Activated CD4-positive, alpha-beta T cell treated with anti-CD3 and anti-CD28 coated beads, Interleukin-10, Interleukin-2, amounts not matched to agents 100 ng/mL and 50 ng/mL, durations not matched to agents 16 hours and 8 hours (primary cell): ENCODE measurements around the gene APOBR.
"Not testable (repeated sequence)": the region's sequence is repeated elsewhere in the genome, so short reads cannot be mapped to it uniquely, and the experiment has no call there.

Source experiments
- DNase-seq: peaks from one replicate; pipeline ENCODE4 v3.0.0-alpha.2; 2020

The APOBR gene

DNA sequence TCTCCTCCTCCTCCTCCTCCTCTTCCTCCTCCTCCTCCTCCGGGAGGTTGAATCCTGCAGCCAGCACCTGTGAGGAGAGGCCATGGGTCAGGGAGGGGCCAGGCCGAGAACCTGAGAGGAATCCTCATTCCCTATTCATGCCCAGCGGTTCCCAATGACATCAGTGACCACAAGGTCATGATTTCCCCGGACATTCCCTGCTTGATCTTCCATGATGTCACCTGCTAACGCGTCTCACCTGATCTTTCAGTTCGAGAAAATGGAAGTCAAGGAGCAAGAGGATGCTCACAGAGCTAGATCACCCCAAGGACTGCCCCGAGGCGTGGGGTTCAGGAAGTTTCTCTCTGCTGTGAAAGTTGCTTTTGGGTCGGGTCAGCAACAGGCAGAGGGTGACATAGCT, 5.4 kb downstream of the APOBR start:
- no peak for DNase-seq

DNA sequence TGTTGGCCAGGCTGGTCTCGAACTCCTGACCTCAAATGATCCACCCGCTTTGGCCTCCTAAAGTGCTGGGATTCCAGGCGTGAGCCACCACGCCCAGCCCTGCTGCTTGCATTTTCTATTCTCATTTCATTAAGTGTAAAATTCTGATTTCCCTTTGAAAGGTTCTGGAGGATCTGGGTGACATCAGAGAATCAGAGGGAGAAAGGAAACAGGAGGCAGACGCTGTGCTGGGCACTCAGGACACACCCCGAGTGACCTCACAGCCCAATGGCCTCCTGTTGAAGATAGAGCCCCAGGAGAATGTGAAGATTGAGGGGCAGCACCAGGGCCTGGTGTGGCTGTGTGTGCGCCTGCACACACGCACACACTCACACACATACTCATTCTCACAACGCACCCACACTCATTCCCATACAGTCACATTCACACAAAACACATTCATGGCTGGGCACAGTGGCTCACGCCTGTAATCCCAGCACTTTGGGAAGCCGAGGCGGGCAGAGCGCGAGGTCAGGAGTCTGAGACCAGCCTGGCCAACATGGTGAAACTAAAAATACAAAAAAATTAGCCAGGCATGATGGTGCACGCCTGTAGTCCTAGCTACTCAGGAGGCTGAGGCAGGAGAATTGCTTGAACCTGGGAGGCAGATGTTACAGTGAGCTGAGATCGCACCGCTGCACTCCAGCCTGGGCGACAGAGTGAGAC, 6.2 kb downstream of the APOBR start:
- not testable (repeated sequence) for DNase-seq

DNA sequence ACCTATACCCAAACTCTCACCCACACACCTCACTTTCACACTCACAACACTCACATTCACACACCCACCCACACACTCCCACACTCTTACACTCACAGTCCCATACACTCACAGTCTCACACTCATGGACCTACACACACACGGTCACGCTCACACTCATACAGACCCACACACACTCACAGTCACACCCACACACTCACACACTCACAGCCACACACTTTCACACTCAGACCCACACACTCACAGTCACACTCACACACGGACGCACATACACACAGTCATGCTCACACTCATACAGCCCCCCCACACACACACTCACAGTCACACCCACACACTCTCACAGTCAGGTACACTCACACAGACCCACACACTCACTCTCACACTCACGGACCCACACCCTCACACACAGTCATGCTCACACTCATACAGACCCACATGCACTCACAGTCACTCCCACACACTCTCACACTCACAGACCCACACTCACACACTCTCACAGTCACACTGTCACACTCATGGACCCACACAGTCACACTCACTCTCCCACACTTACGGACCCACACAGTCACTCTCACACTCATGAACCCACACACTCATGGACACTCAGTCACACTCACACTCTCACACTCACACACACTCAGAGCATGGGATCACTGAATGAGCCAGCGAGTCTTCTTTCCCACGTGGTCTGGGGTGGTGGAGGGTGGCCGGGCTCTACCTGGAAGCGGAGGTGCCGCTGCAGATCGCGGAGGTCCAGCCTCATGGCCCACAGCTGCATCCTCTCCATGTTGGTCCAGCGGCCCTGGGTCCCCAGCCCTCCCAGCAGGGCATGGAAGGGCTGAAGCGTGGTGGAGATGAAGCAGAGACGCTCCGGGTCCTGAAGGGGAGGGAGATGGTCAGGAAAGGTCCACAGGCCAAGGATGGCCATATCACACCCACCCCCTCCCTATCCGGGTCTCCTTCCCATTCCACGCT, 7.1 kb downstream of the APOBR start:
- no peak for DNase-seq

DNA sequence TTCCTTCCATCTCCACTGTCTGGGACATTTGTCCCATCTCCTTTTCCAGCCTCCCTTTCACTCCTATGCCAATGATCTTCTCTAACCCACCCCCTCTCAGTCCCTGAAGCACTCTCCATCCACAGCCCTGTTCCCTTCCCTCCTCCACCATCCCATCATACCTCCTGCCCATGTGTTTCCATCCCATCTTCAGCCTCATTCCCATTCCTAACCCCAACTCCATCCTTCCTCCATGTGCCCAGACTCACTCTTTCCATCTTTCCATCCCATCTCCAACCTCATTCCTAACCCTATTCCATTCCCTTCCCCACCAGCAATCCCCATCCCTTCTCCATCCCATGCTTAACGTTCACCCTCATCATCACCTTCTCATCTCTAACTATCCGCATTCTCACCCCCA, 7.8 kb downstream of the APOBR start:
- no peak for DNase-seq

DNA sequence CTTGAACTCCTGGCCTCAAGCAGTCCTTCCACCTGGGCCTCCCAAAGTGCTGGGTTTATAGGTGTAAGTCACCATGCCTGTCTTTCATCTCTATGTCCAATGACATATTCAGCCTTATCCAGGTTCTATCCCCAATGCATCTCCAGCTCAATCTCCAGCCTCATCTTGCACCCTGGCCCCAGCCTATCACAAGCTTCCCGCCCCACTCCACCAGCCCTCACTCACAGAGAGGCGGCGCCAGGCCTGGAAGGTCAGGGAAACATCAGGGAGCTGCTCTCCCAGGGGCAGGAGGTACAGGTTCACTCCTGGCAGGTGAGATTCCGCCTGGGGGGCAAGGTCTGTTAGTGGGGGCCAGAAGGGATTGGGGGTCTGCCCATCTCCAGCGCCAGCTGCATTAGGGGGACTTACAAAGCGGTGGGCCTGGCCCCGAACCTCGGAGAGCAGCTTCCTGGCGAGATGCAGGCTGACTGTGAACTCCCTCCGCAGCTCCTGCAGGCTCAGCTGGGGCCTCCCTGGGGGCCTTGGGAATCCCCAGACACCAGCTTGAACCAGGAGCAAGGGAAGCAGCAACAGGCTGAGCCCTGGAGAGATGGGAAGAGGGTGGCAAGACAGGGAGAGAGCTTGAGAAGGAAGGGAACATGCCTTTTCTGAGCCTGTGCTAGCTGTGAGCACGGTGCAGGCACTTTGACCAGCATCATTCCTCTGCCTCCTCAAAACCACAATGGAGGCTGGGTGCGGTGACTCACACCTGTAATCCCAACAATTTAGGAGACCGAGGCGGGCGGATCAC, 9.2 kb downstream of the APOBR start:
- DNase-seq, result no peak

DNA sequence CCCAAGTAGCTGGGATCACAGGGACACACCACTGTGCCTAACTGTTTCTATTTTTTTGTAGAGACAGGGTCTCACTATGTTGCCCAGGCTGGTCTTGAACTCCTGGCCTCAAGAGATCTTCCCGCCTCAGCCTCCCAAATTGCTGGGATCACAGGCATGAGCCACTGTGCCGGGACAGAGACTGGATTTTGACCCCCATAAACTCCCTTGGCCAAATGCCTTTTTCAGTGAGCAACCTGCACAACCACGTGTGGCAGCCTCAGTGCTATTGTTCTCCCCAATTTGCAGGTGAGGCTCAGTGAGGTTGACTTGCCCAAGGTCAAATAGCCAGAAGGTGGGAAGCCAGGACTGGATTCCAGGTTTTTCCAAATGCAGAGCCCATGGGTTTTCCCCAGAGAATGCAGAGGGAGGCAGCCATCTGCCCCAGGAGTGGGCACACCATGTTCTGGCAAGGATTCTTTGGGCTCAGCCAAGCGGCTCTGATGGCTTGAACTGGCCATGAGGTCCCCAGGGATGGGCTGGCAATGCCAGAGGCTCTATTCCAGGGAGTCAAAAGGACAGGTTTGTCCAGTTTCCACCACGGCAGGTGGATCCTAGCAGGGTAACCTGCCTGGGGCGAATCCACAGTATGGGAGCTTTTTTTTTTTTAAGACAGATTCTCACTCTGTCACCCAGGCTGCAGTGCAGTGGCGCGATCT, 10.4 kb downstream of the APOBR start:
- DNase-seq, result no peak

DNA sequence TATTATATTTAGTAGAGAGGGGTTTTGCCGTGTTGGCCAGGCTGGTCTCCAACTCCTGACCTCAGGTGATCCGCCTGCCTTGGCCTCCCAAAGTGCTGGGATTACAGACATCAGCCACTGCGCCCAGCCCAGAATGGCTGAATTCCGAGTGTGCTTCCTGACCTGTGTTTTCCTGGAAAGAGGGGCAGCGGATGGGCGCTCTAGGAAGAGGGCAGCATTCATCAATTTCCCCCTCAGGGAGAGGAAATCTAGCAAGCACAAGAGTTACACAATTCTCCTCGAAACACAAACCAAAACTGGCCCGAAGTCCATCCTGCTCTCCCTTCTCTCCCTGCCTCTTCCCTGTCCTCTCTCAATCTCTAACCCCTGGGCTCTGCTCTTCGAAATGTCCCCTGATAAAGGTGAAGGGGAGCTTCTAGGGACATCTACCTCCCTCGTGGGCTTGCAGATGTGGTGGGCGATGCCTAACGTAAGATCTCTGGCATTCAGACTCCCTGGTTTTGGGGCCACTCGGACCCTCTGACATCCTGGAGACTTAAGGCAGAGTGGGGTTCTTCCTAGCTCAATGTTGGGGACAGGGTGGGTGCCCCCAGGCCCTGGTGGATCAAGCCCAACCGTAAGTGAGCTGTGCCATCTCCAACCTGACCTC, 11.2 kb downstream of the APOBR start:
- no peak for DNase-seq

DNA sequence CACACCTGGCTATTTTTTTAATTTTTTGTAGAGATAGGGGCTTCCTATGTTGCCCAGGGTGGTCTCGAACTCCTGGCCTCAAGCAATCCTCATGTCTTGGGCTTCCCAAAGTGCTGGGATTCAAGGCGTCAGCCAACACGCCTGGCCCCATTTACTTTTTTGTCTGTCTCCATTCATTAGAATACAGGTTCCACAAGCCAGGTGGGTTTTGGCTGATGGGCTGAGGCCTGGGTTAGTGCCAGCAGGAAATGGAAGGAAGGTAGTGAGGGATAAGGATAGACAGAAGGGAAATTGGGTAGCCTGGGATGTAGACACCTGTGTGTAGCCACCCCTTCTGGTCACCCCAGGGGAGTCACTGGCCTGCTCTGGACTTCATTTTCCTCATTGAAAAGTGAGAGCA, 16.6 kb downstream of the APOBR start:
- DNase-seq, result no peak

DNA sequence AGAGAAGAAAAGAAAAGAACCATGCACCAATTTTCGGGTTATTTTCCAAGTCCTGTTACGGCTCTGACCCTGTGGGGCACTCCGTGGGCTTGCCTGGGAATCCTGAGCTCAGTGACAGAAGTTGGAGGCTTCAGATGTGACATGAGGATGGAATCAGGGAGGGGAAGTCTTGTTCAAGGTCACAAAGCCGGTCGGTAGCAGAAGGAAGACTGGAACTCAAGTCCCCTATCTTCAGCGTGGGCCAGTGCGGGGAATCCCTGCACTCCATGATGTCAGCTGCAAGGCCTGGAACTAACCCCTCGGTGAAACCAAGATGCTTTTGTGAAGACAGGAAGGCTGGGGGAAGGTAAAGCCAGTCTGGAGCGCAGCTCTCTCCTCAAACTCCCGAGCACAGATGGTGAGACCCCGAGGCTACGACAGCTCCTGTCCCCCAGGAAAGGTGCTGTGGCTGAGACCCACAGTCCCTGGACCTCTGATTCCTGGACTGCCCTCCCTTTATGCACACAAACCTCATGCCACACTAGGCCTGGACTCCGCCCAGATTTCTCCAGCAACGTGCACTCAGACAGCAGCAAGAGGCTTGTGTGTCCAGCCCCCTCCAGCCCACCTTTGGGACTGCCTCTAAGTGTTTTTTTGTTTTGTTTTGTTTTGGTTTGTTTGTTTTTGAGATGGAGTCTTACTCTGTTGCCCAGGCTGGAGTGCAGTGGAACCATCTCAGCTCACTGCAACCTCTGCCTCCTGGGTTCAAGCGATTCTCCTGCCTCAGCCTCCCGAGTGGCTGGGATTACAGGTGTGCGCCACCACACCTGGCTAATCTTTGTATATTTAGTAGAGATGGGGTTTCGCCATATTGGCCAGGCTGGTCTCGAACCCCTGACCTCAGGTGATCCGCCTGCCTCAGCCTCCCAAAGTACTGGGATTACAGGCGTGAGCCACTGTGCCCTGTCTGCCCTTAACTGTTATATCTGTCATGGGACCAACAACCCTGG, 17.7 kb downstream of the APOBR start:
- DNase-seq, result no peak

DNA sequence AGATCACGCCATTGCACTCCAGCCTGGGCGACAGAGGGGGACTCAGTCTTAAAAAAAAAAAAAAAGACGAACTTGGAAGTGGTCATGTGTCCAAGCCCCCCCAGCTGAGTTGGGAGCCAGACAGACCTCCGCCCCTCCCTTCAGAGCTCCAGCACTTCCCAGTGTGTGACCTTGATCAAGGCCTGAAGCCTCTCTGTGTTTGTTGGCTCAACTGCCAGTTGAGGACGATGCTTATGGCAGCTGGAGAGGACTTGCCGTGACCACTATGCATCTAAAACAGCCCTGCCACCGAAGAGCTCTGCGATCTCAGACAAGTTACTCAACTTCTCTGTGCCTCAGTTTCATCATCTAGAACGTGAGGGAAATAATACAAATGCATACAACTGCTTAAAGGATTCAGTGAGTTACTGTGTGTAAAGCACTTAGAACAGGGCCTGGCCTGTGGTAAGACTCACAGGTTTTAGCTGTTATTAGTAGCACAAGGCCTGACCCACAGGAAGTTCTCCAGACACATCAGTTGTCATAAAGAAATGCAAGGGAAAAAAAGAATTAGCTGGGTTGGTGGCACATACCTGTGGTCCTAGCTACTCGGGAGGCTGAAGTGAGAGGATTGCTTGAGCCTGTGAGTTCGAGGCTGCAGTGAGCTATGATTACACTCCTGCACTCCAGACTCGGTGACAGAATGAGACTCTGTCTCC, 19.2 kb downstream of the APOBR start:
- DNase-seq, result no peak

DNA sequence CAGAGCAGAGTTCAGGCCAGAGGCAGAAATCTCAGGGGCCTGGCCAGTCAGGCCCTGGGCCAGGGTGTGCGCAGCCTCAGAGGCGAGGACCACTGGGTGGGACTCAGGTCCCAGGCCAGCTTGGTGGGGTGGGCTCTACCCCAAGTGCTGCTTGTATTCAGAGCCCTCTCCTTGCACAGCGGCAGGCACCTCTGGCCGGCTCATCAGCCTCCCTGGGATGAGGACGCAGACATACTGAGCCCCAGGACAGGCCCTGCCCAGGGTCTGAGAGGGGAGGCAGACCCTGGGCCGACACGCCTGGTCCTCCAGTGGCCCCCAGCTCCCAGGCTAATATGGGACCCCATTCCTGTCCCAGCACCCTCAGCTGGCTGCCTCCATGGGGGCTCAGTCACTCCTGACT, 19.8 kb downstream of the APOBR start:
- no peak for DNase-seq

DNA sequence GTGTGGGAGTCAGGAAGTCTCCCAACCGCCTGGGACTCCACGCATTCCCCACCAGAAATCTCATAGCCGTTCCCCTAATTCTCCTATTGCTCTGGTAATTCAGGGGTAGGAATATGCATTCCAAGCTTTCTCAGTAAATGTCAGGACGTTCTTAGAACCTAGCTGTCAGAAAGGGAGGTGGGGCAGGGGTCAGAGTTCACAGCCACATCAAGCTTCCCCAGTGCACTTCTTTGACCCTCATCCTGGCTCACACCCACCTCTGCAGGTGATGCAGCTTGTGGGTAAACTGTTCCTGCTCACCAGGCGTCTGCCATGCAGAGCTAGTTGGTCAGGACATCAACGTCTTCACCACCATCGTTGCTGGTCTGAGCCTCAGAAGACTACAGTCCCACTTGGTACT, 26.2 kb downstream of the APOBR start:
- no peak for DNase-seq

DNA sequence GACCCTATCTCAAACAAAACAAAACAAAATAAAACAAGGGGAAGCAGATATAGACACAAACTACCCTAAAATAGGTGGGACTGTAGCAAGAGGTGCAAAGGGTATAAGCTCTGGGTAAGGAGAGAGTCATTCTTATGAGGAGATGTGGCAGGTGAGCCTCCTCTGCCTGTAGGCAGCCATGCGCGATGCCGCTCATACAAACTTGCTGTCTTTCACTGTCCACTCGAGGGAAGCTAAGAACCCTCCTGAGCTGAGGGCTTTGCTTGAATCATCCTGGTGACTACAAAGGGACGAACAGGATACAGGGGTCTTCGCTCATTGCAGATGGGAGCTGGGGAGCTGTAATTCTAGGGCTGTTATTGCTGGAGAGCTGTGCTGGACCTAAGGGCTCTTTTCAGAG, 27.0 kb downstream of the APOBR start:
- DNase-seq, result no peak

DNA sequence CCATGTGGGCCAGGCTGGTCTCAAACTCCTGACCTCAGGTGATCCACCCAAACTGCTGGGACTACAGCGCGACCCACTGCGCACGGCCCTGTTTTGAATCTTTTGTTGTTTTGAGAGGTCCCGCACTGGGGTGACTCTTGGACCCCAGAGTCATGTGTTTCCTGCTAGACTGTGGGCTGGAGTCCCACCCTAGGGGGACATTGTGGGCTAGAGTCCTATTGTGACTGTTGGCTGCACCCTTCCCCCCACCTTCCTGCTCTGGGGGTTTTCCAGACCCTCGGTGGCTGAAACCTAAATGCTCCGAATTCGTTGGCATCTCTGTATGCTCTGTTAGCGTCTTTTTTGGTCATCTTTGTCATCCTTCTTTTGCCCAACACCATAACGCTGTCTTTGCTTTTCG, 28.3 kb downstream of the APOBR start:
- DNase-seq, result no peak

DNA sequence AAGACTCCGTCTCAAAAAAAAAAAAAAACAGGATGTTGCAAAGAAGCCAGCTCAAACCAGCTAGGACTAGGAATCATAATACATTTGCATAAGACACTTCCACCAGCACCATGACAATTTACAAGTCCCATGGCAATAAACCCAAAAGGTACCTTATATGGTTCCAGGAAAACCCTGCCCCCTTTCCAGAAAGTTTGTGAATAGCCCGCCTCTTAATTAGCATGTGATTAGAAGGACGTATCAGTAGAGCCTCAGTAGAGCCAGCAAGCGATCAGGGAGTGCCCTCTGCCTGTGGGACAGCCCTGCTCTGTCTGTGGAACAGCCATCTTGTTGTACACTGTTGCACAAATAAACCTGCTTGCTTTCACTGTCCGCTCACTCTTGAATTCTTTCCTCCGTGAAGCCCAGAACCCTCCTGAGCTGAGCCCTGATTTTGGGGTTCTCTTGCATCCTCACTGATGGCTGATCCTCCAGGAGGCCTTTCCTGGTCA, 30.3 kb downstream of the APOBR start:
- DNase-seq, result no peak

DNA sequence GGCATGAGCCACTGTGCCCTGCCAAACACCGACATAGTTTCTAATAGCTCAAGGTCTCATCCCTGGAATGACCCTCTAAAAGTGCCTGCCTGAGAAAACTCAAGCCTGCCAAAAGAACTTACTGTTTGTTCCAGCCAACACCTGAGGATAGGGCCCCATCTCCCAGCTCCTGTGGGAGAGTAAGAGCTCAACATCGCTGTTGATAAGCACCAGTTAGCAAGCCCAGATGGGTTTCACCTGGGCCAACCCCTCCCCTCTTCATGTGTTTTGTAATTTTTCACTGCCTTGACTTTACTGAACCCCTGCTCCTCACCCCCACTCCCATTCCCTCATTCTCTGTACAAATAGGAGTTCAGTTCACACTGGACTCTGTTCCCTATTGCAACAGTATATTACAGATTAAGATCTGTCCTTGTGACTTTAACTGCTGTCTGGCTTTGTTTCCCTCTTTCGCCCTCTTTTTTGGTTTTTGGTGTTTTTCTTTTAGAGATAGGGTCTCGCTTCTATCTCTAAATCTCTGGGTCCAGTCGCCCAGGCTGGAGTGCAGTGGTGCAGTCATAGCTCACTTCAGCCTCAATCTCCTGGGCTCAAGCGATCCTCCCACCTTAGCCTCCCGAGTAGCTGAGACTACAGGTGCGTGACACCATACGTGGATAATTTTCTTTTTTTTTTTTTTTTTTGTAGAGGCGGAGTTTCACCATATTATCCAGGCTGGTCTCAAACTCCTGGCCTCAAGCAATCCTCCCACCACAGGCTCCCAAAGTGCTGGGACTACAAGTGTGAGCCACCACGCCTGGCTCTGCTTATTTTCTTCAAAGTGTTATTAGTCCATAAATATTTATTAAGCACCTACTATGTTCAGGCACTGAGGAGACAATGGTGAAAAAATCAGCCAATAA, 32.0 kb downstream of the APOBR start:
- no peak for DNase-seq

DNA sequence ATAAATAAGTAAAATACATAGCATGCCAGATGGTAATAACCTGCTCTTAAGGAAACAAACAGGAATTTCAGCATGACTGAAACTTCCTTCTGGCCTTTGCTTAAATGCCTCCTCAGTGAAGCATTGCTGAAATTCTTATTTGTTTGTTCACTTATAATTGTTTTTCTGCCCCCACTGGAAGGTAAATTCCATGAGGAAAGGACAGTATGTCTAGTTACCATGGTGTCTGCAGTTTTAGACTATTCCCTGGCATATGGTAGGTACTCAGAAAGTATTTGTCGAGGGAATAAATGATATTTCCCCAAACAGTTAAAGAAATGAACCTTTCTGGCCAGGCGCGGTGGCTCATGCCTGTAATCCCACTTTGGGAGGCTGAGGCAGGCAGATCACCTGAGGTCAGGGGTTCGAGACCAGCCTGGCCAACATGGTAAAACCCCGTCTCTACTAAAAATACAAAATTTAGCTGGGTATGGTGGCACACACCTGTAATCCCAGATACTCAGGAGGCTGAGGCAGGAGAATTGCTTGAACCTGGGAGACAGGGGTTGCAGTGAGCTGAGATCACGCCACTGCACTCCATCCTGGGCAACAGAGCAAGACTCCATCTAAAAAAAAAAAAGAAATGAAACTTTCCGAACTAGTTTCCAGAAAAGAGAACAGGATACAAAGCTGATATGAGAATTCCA, 32.8 kb downstream of the APOBR start:
- not testable (repeated sequence) for DNase-seq

DNA sequence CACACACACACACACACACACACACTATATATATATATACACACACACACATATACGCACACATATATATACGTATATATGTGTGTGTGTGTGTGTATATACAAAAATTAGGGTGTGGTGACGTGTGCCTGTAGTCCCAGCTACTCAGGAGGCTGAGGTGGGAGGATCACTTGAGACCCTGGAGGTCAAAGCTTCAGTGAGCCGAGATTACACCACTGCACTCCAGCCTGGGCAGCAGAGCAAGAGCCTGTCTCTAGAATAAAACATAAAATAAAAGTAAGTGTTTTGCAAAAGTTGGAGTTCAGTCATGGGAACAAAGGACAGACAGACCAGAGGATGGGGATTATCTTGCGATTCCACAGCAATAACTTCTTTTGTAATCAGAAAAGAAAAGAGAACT, 33.5 kb downstream of the APOBR start:
- DNase-seq, result no peak
